Measurements from ENCODE around the gene GLMP.

Gene GLMP

DNA sequence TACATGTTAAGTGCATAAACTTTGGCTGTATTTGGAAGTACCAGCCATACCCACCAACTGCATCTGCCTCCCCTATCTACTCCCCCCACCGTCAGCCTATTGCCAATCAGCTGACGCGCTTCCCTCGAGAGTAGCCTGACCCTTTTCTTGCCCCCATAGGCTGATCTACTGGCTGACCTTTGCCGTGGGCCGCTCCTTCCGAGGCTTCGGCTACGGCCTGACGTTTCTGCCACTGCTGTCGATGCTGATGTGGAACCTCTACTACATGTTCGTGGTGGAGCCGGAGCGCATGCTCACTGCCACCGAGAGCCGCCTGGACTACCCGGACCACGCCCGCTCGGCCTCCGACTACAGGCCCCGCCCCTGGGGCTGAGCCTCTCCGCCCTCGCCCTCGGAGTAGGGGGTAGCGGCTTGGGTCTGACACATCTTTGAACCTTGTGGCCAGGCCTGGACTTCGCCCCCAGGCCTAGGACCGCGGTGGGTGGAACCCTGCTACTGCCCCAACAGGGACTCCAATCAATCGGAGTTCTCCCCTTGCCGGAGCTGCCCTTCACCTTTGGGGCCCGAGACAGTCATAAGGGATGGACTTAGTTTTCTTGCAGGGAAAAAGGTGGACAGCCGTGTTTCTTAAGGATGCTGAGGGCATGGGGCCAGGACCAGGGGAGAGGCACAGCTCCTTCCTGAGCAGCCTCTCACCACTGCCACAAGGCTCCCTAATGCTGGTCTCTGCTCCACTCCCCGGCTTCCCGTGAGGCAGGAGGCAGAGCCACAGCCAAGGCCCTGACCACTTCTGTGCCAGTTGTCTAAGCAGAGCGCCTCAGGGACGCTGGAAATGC lies 4.0 kb downstream of the GLMP start:
- H3K4me3 ChIP-seq (ENCODE audit: low read depth, low read length) = peak overlapping the region; percentile 60
- peak; percentile 43 for DNase-seq (ENCODE audit: low read depth)

DNA sequence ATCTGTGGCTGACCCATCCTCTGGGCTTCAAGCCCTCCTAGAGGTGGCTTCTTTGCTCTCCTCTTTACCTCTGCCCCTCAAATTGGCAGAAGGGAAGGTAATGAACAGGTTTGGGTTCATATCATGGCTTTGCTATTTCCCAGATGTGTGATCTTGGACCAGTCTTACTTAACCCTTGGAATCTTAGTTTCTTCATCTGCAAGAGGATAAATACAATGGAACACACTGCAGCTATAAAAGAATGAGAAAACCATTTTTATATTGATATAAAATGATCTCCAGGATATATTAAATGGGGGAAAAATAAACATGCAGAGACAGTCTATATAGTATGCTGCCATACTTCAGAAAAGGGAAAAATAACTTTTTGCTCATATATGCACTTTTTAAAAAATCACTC lies 5.6 kb downstream of the GLMP start:
- no peak for DNase-seq (ENCODE audit: low read depth)
- no peak overlapping the region for H3K4me3 ChIP-seq (ENCODE audit: low read depth, low read length)

DNA sequence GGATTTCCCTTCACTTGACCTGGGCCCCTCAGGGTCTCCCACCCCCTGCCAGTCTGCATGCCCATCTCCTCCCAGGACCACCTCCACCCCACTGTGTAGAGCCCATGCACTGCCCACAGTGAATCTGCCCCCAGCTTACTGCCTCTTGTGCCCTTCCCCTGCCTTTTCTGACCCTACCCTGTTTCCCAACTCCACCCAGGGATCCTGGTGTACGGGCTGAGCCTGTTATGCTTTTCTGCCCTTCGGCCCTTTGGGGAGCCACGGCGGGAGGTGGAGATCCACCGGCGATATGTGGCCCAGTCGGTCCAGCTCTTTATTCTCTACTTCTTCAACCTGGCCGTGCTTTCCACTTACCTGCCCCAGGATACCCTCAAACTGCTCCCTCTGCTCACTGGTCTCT lies 9.4 kb downstream of the GLMP start:
- no peak overlapping the region for H3K4me3 ChIP-seq (ENCODE audit: low read depth, low read length)
- DNase-seq (ENCODE audit: low read depth) = no peak

DNA sequence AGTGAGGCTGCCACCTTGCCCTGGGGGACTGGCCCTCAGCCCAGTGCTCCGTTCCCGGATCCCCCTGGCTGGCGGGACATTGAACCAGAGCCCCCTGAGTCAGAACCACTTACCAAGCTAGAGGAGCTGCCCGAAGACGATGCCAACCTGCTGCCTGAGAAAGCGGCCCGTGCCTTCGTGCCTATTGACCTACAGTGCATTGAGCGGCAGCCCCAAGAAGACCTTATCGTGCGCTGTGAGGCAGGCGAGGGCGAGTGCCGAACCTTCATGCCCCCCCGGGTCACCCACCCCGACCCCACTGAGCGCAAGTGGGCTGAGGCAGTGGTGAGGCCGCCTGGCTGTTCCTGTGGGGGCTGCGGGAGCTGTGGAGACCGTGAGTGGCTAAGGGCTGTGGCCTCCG lies 10.0 kb downstream of the GLMP start:
- DNase-seq (ENCODE audit: low read depth) = no peak
- H3K4me3 ChIP-seq (ENCODE audit: low read depth, low read length) = no peak overlapping the region

DNA sequence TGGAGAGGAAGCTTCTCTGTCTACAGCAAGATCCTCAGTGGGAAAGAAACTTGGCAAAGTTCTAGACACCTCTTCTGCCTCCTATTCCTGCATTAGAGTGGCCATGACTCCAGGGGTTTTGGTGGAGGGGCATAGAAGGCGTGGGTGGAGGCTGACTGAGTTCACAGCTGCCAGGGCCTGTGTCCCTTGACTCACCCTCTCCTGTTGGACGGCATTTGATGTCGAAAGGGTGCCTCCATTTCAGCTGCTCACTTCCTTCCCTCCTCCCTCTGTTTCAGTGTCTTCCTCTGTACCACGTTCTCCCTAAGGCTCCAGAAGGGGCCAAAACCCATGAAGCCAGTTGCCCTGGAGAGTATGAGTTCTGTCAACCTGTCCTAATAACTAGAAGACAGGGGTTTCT lies 10.7 kb downstream of the GLMP start:
- no peak overlapping the region for H3K4me3 ChIP-seq (ENCODE audit: low read depth, low read length)
- DNase-seq (ENCODE audit: low read depth) = no peak

DNA sequence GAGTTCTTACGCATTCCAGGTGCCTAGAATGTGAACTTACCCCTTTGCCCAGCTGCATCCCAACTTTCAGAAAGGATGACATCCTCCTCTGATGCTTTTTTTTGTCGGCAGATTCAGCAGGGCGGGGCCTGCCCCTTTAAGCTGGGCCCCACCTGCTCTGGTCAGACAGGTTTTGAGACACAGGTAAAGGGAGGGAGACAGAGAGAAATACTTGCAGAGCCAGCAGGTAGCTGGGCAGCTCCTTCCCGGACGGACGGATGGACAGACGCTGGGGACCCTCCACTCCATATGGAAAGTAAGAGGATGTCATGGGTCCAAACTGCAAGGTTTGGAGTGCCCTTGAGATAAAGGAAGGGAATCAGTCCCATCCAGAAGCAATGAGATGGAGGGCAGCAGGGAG lies 11.4 kb downstream of the GLMP start, which contains the start of gene TMEM79:
Gene TMEM79, plus strand, starts transcription at position 214 of the 400 bp plus-strand sequence. CDS start 902 bp downstream, outside the sequence.
- no peak for DNase-seq (ENCODE audit: low read depth)
- H3K4me3 ChIP-seq (ENCODE audit: low read depth, low read length) = peak within 1 kb of the TSS; percentile 69

DNA sequence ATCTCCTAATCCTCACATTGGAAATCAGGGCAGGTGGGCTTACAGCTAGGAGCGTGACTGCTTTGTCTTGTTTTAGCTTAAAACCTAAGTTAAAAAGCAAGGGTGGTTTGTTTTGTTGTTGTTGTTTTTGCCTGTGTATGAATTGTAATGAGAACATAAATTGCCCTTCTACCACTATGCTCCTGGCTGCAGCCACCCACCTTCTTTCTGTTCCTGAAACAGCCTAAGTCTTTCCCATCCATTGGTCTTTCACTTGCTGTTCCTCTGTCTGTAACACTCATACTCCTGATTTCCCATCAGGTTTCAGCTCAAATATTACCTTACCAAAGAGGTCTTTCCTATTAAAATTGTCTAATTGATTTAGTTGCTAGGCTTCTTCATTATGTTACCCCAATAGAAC lies 12.0 kb downstream of the GLMP start:
- DNase-seq (ENCODE audit: low read depth) = no peak
- peak overlapping the region; percentile 69 for H3K4me3 ChIP-seq (ENCODE audit: low read depth, low read length)

DNA sequence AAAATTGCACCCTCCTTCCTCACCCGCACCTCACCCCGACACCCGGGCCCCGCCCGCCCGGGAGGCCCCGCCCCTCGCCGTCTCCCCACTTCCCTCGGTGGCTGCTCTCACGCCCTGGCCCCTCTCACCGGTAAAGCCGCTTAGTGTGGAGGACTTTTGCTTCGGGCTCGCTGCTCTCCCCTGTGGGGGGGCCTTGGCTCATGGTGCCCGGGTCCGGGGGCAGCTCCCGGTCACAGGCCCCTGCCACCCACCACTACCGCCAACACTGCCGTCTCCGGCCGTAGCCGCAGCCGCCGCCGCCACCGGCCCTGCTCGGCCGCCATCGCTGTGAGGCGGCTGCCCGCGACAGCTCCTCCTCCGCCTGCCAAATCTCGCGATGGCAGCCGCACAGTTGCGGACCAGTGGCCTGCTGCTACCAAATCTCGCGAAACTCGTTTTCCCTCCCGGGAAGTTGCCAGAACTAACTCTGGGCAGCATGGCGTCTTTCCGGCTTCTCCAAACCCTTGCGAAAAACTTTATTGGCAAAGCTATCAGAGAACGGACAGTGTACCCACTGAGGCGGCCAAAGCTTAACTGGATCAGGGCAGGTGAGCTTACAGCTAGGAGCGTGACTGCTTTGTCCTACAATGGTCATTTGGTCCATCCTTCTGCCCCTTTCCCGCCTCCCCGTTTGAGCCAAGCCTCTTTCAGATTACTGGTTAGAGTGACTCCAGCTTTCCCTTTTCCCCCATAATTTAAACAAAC lies 12.8 kb downstream of the GLMP start, which contains the start of gene SMG5:
Gene SMG5, minus strand, starts transcription at position 347 of the 744 bp plus-strand sequence. Its CDS starts 145 bp downstream, at position 202.
- DNase-seq (ENCODE audit: low read depth) = peak; percentile 97
- H3K4me3 ChIP-seq (ENCODE audit: low read depth, low read length) = peak within 1 kb of the TSS; percentile 69

DNA sequence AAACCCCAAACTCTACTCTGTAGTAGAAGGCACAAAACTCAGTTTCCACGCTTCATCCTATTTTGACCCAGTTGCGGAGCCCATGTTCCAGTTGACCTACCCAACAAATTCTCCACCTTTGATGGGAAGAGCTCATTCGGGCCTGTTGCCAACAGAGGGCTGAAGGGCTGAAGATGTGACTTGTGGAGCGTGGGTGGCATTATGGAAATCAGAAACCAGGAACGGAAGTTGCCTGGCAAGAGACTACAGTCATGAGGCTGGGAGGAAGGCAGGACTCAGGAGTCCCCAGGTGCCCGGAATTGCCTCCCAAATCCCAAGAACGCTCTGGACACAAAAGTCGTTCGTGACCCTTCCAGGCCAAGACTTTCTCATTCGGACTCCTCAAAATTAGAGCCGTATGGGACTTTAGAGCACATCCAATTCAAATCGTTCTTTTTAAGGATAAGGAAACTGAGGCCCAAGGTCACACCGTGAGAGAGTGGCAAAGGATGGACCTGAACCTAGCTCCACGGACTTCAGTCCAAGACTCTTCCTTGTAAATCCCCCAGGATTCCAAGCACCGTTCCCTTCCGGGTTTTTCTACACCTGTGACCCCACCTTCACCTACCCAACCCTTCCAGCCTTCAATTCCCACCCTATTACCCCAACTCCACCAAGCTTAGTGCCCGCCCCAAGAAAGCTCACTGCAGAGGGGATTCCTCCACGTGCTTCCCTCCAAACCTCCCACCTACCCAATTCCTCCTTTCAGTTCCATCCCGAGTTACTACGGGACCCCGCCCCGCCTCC lies 13.6 kb downstream of the GLMP start:
- no peak for DNase-seq (ENCODE audit: low read depth)
- H3K4me3 ChIP-seq (ENCODE audit: low read depth, low read length) = peak overlapping the region; percentile 69

DNA sequence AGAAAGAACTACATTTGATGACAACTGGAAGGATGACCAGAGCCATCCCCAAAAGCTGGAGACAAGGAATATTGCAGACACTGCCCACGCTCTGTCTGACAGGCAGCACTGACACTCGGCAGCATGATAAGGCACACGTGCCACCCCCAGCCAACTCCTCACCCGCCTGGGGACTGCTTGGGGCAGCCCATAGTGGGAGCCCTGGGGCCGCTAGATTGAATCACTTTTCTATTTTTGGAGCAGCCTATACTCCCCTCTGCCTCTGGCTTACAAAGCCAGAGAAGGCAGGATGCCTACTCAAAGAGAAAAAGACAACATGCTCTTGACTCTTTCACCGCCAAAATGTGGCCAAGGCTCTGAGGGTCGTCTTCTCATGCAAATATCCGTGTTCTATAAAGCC lies 14.2 kb downstream of the GLMP start:
- no peak for DNase-seq (ENCODE audit: low read depth)
- peak overlapping the region; percentile 69 for H3K4me3 ChIP-seq (ENCODE audit: low read depth, low read length)

DNA sequence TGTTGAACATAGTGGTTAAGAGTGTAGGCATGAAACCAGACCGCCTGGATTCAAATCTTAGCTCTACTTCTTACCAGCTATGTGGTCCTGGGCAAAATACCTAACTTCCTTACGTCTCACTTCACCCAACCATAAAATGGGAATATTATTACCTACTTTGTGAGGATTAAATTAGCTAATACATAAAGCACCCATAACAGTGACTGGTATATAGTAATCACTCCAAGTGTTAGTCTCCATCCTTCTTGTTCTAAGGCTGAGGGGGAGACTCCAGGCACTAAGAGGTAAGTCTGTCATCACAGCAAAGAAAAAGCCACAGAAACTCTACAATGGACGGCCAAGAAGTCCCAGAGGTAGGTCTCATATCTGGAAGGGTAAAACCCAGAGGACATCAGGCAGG lies 15.6 kb downstream of the GLMP start:
- no peak for DNase-seq (ENCODE audit: low read depth)
- H3K4me3 ChIP-seq (ENCODE audit: low read depth, low read length) = no peak overlapping the region

DNA sequence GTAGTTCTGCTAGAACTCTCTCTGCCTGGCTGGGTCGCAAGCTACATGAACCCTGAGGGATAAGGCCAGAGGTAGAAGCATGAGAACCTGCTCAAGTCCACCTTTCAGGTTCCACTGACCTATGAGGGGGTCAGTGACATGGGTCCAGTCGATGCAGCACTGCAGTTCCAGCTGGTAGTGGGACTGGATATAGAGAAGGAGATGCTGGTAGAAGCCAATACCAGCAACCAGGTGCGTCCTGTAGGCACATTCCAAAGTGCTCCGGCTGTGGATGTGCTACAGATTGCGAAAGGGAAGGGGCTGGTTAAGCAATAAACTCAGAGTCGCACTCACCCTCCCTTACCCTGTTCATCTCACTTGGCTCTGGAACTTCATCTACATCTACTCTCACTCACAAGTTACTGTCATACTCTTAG lies 18.5 kb downstream of the GLMP start:
- DNase-seq (ENCODE audit: low read depth) = no peak
- no peak overlapping the region for H3K4me3 ChIP-seq (ENCODE audit: low read depth, low read length)

DNA sequence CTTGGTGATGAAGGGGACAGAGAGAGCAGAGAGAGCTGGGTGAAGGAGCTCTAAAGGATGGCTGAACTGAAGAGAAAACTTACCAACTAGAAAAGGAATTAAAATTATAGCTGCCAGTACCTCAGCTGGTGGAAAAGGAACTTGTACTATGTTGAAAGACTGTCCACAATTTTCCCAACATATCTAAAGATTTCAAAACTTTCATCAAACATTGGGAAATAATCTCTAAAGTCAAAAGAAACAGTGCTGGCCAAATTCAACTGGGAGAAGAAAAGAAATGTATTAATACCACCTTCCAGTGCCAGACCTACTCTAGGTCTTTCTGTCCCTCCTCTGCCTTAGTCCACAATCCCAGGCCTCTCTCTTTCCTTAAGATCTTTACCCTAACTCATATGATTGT lies 18.9 kb downstream of the GLMP start:
- DNase-seq (ENCODE audit: low read depth) = no peak
- H3K4me3 ChIP-seq (ENCODE audit: low read depth, low read length) = no peak overlapping the region

DNA sequence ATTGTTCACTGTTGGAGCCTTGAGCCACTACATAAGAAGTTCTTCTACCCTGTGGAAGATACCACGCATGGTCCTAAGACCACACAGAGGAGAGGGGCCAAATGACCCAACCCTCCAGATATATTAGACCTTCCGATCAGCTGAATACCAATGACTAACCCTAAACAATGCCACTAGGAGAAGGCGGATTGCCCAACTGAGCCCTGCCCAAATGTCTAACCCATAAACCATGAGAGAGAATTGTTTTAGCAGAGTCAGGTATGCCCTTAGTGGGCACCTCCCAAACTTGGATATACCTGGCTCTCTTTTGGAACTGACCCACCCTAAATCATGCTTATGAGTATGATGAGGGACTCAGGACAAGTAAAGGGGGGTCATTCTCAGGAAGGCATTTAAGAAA lies 25.2 kb downstream of the GLMP start:
- no peak overlapping the region for H3K4me3 ChIP-seq (ENCODE audit: low read depth, low read length)
- DNase-seq (ENCODE audit: low read depth) = no peak

DNA sequence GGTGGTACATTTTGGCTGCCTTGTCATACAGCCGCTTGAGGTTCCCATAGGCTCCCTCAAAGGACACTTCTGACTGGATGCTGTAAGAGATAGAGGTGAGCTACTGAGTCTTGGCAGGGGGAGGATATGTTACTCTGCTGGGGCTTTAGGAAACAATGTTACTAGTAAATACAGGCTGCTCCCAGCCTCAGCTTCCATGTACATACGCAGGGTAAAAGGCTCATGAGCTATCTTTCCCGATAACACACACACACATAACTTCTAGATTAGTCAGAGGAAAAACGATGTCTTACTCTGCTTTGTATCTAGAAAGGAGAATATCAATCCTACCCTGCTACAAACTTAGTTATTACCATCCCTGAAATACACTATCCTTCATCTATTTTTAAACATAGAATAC lies 27.1 kb downstream of the GLMP start:
- H3K4me3 ChIP-seq (ENCODE audit: low read depth, low read length) = no peak overlapping the region
- DNase-seq (ENCODE audit: low read depth) = no peak

DNA sequence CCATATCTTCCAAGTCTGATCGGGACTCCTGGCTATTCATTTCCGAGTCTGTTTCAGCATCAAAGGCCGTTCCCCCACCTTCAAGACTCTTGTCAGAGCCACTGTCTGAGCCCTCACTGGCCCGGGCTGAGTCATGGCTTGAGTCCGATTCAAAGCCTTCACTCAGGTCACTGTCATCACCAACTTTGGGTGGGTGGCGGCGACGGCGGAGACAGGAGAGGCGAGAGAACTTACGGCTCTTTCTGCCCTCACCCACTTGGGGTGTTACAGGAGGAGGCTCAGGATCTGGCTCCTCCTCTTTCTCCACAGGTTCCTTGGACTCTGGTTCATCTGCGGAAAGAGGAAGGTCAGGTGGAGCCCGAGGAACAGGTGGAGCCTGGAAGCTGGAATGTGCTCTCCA lies 29.4 kb downstream of the GLMP start:
- H3K4me3 ChIP-seq (ENCODE audit: low read depth, low read length) = no peak overlapping the region
- no peak for DNase-seq (ENCODE audit: low read depth)

DNA sequence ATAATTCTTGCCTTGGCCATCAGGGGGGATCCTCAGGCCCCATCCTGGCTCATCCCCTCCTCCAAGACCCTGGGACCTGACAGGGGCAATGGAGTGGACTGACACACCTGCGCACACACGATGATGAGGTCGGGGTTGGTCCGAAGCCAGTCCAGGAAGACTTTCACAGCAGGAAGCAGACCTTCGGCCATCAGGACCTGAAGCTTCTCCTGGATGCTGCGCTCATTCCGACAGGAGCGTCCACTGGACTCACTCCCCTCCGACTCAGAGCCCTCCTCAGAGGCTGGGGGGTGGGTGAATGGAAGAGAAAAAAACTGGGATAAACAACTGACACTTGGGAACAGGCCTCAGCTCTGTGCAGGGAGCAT lies 32.2 kb downstream of the GLMP start:
- DNase-seq (ENCODE audit: low read depth) = no peak
- H3K4me3 ChIP-seq (ENCODE audit: low read depth, low read length) = no peak overlapping the region

DNA sequence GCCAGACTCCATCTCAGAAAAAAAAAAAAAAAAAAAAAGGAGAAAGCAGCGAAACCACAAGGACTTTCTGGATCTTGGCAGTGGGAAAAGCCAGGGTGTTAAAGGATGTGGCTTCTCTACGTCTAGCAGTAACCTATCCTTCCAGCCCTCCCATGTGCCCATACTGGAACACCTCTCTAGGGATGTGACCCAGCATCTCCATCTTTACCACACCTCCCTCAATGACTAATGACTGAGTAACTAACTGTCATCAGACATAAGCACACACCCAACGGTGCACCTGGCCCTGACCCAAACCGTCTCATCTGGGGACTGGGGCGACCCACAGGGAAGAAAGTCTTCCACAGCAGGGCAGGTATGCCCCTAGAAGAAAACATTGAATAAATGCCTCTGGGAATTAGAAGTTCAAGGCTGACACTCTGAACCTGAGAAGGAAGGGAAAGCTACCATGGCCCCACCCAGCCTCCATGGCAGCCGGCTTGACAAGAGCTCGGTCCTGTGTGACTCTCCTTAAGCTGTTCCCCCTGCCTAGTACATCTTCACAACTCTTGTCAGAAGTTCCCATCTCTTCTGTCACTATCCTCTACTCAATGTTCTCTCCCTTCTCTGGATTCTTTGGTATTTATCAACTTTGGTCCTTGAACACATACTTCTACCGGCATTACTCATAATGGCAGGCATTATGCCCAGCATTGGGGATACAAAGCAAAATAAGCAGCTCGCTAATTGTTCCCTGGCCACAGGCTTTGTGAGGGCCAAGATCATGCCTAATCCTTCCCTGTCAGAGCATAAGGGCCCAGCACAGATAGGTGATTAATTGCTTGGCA lies 32.8 kb downstream of the GLMP start:
- DNase-seq (ENCODE audit: low read depth) = no peak
- no peak overlapping the region for H3K4me3 ChIP-seq (ENCODE audit: low read depth, low read length)

DNA sequence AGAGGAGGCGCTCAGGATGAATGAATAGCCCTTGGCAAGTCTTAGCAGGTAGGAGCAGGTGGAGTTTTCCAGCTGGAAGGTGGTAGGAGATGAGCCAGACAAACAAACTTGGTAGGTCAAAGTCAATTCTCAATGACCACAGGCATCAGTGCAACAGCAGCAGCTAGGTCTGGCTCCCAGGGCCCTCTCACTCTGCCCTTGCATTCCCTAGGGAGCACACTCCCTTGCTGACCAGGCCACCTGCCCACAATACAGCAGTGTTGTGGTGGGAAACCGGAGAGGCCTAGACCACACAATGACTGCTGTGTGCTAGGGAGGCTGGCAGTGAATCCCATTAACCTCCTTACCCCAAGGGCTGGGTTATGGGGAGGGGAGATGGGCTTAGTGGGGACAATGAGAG lies 34.6 kb downstream of the GLMP start:
- H3K4me3 ChIP-seq (ENCODE audit: low read depth, low read length) = no peak overlapping the region
- no peak for DNase-seq (ENCODE audit: low read depth)

Data from skeletal muscle cell (primary cell).